ENCODE results near the gene PARP6.
A peak's percentile ranks its signal among the peaks of the same experiment; 100 is the strongest.

Gene PARP6

GRCh38 chr15:72313448-72313840 is 41.1 kb upstream of the PARP6 start:
- no peak overlapping the region for H3K4me2 ChIP-seq (ENCODE audit: low read length)
- H3K9me3 ChIP-seq (ENCODE audit: control insufficient read depth, insufficient read depth, low read length), result no peaks in the 10 kb centered on the region
- H3K36me3 ChIP-seq (ENCODE audit: control insufficient read depth, low read length), result no peaks in the 10 kb centered on the region
- H3K9me2 ChIP-seq (replicated peaks; ENCODE audit: control insufficient read depth, low read length), result no peaks in the 10 kb centered on the region
- H3K27me3 ChIP-seq (ENCODE audit: control insufficient read depth, low read length), result peaks cover 23% of the 10 kb centered on the region
- H3F3A ChIP-seq (ENCODE audit: control insufficient read depth, insufficient read depth), result no peaks in the 10 kb centered on the region
- TF ChIP-seq, protein P1, sequence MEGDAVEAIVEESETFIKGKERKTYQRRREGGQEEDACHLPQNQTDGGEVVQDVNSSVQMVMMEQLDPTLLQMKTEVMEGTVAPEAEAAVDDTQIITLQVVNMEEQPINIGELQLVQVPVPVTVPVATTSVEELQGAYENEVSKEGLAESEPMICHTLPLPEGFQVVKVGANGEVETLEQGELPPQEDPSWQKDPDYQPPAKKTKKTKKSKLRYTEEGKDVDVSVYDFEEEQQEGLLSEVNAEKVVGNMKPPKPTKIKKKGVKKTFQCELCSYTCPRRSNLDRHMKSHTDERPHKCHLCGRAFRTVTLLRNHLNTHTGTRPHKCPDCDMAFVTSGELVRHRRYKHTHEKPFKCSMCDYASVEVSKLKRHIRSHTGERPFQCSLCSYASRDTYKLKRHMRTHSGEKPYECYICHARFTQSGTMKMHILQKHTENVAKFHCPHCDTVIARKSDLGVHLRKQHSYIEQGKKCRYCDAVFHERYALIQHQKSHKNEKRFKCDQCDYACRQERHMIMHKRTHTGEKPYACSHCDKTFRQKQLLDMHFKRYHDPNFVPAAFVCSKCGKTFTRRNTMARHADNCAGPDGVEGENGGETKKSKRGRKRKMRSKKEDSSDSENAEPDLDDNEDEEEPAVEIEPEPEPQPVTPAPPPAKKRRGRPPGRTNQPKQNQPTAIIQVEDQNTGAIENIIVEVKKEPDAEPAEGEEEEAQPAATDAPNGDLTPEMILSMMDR (IDR thresholded peaks at IDR 0.05; ENCODE audit: low read depth, low read length, poor library complexity, severe bottlenecking), result no peak
- TF ChIP-seq EZH2phosphoT487 (IDR thresholded peaks at IDR 0.05; ENCODE audit: borderline replicate concordance, low read length), result no peak
- H3K79me2 ChIP-seq (ENCODE audit: control insufficient read depth, low read length), result no peaks in the 10 kb centered on the region
- no peaks in the 10 kb centered on the region for H4K20me1 ChIP-seq (ENCODE audit: control insufficient read depth, insufficient read depth, low read depth, low read length)
- no peak overlapping the region for H3K4me3 ChIP-seq (ENCODE audit: low read length)
- H3K4me1 ChIP-seq (ENCODE audit: control insufficient read depth, low read length), result no peaks in the 10 kb centered on the region
- no peak overlapping the region for H3K27ac ChIP-seq (ENCODE audit: low read depth, low read length)

DNA sequence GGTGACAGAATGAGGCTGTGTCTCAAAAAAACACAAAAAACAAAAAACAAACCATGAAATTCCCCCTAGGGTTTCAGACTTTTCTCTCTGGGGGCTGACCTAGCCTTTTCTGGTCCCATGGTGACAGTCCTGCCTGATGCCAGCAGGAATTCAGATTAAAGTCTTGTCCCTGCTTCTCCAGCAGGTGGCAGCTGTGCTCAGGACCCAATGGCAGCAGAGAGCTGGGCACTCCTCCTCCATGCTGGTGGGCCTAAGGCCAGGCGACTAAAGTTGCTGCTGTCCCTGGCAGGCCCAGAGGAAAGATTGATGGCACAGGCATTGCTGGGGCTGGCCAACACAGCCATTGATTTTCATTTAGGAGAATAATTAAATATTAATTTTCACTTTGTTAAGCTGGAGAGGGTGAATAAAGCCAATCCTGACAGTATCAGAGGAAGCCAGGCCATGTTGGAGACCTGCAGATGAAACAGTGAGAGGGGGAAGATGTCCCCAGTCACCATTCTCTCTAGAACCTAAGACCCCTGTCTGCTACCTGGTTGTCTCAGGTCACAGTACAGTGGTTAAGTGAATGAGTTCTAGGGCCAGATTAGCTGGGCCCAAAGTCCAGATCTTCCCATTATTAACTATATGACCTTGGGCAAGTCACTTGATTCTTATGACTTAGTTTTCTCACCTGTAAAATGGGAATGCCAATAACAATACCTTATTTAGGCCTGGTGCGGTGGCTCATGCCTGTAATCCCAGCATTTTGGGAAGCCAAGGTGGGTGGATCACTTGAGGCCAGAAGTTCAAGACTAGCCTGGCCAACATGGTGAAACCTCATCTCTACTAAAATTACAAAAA is 40.5 kb upstream of the PARP6 start:
- Histone ChIP-seq H3K4me3 (ENCODE audit: low read length) (no peak overlapping the region), H3K79me2 (ENCODE audit: control insufficient read depth, low read length) (no peaks in the 10 kb centered on the region), H3K27ac (ENCODE audit: low read depth, low read length) (no peak overlapping the region), H3K36me3 (ENCODE audit: control insufficient read depth, low read length) (no peaks in the 10 kb centered on the region), H3K4me1 (ENCODE audit: control insufficient read depth, low read length) (no peaks in the 10 kb centered on the region), H3K4me2 (ENCODE audit: low read length) (no peak overlapping the region), H3F3A (ENCODE audit: control insufficient read depth, insufficient read depth) (no peaks in the 10 kb centered on the region), H3K9me2 (replicated peaks; ENCODE audit: control insufficient read depth, low read length) (no peaks in the 10 kb centered on the region), H3K9me3 (ENCODE audit: control insufficient read depth, insufficient read depth, low read length) (no peaks in the 10 kb centered on the region), H4K20me1 (ENCODE audit: control insufficient read depth, insufficient read depth, low read depth, low read length) (no peaks in the 10 kb centered on the region), H3K27me3 (ENCODE audit: control insufficient read depth, low read length) (peaks cover 20% of the 10 kb centered on the region)
- no peak for TF ChIP-seq EZH2phosphoT487 (IDR thresholded peaks at IDR 0.05; ENCODE audit: borderline replicate concordance, low read length)
- TF ChIP-seq, protein P1 (IDR thresholded peaks at IDR 0.05; ENCODE audit: low read depth, low read length, poor library complexity, severe bottlenecking), result peak; percentile 74

DNA sequence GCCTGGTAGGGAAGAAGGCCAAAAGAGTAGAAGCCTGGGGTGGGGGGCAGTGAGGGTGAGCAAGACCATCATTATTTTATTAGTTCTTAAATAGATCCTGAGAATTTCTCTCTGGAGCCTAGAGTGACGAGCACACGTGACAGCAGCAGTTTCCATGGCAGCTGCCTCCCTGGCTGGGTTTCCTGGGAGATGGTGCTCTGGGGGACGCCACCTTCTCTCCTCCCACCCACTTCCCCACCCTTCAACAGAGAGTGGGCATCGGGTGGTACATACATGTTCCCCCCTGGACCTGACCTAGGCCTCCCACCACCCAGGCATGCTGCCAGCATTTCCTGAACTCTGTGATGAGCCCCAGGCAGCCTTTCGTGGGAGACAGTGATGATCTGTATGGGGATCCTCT is 34.7 kb upstream of the PARP6 start:
- H3K79me2 ChIP-seq (ENCODE audit: control insufficient read depth, low read length), result no peaks in the 10 kb centered on the region
- TF ChIP-seq, protein P1 (IDR thresholded peaks at IDR 0.05; ENCODE audit: low read depth, low read length, poor library complexity, severe bottlenecking), result no peak
- no peak for TF ChIP-seq EZH2phosphoT487 (IDR thresholded peaks at IDR 0.05; ENCODE audit: borderline replicate concordance, low read length)
- H3K4me2 ChIP-seq (ENCODE audit: low read length), result no peak overlapping the region
- no peaks in the 10 kb centered on the region for H3K4me1 ChIP-seq (ENCODE audit: control insufficient read depth, low read length)
- H3K9me2 ChIP-seq (replicated peaks; ENCODE audit: control insufficient read depth, low read length), result no peaks in the 10 kb centered on the region
- H3K27ac ChIP-seq (ENCODE audit: low read depth, low read length), result no peak overlapping the region
- 0 out of 2 replicates have a peak, but pooled peaks cover 2% of the 10 kb centered on the region for H3K27me3 ChIP-seq (ENCODE audit: control insufficient read depth, low read length)
- no peaks in the 10 kb centered on the region for H4K20me1 ChIP-seq (ENCODE audit: control insufficient read depth, insufficient read depth, low read depth, low read length)
- H3K36me3 ChIP-seq (ENCODE audit: control insufficient read depth, low read length), result no peaks in the 10 kb centered on the region
- no peak overlapping the region for H3K4me3 ChIP-seq (ENCODE audit: low read length)
- no peaks in the 10 kb centered on the region for H3K9me3 ChIP-seq (ENCODE audit: control insufficient read depth, insufficient read depth, low read length)
- no peaks in the 10 kb centered on the region for H3F3A ChIP-seq (ENCODE audit: control insufficient read depth, insufficient read depth)
